ENCODE data around the gene NMBR.

- no peak for TF ChIP-seq CTCF (IDR thresholded peaks at IDR 0.05)
- TF ChIP-seq POLR2A (IDR thresholded peaks at IDR 0.05) = no peak
These were observed 29.6 kb downstream of the NMBR start for GRCh38 chr6:142117366-142117765.
